DMS 273 (cell line): ENCODE results near the gene OBSL1.

Source experiments
- DNase-seq: peaks from one replicate; lab custom pipeline; 2025; ENCODE audit not compliant: unreplicated experiment; lab: John Stamatoyannopoulos, UW

OBSL1 gene

GRCh38 chr2:219552382-219553167, 18.8 kb downstream of the OBSL1 start:
- peak; percentile 94 for DNase-seq

- peak; percentile 41 for DNase-seq
Observed at GRCh38 chr2:219551441-219552381, 19.6 kb downstream of the OBSL1 start.

- DNase-seq = no peak
Observed at GRCh38 chr2:219549619-219550018, 21.7 kb downstream of the OBSL1 start.

GRCh38 chr2:219548990-219549389, 22.3 kb downstream of the OBSL1 start:
- no peak for DNase-seq

- no peak for DNase-seq
Observed at GRCh38 chr2:219547621-219548020, 23.7 kb downstream of the OBSL1 start.

- no peak for DNase-seq
Observed at GRCh38 chr2:219545943-219546352, 25.4 kb downstream of the OBSL1 start.

GRCh38 chr2:219545295-219545942, 25.9 kb downstream of the OBSL1 start:
- no peak for DNase-seq

GRCh38 chr2:219544567-219544966, 26.8 kb downstream of the OBSL1 start:
- DNase-seq = no peak

GRCh38 chr2:219543596-219544358, 27.6 kb downstream of the OBSL1 start, which contains the start of the genes CHPF and TMEM198:
TSS of gene CHPF (minus strand) at chr2:219543809. CDS start at chr2:219543538, 271 bp downstream.
TSS of gene TMEM198 (plus strand) at chr2:219544028. CDS start at chr2:219544728, 700 bp downstream.
- DNase-seq = peak; percentile 99

GRCh38 chr2:219542931-219543595, 28.3 kb downstream of the OBSL1 start:
- peak; percentile 82 for DNase-seq

GRCh38 chr2:219541611-219542180, 29.6 kb downstream of the OBSL1 start:
- peak; percentile 89 for DNase-seq

GRCh38 chr2:219540784-219541504, 30.4 kb downstream of the OBSL1 start:
- no peak for DNase-seq

GRCh38 chr2:219539926-219540678, 31.2 kb downstream of the OBSL1 start:
- DNase-seq = no peak

- DNase-seq = no peak
Observed at GRCh38 chr2:219538956-219539788, 32.2 kb downstream of the OBSL1 start.

- peak; percentile 63 for DNase-seq
Observed at GRCh38 chr2:219538504-219538951, 32.8 kb downstream of the OBSL1 start.

GRCh38 chr2:219537657-219538488, 33.5 kb downstream of the OBSL1 start:
- DNase-seq = peak; percentile 43
